Choroid plexus epithelial cell (primary cell): ENCODE measurements around the gene UBE3C.

Source experiments
- DNase-seq: peaks from one replicate; pipeline ENCODE4 v3.0.0-alpha.2; 2010; ENCODE audit warnings: low read depth
- H3K4me3 ChIP-seq: 2 replicates; pipeline ENCODE4 v1.5.1; 2011; ENCODE audit warnings: low read depth, mild to moderate bottlenecking, control low read depth, low read length, moderate library complexity
- TF ChIP-seq, protein P1 (sequence below): conservative IDR thresholded peaks from 2 replicates; pipeline ENCODE4 v1.5.1; 2011; ENCODE audit warnings: low read depth, mild to moderate bottlenecking, control low read depth, inconsistent platforms, low read length, moderate library complexity

Gene UBE3C

DNA sequence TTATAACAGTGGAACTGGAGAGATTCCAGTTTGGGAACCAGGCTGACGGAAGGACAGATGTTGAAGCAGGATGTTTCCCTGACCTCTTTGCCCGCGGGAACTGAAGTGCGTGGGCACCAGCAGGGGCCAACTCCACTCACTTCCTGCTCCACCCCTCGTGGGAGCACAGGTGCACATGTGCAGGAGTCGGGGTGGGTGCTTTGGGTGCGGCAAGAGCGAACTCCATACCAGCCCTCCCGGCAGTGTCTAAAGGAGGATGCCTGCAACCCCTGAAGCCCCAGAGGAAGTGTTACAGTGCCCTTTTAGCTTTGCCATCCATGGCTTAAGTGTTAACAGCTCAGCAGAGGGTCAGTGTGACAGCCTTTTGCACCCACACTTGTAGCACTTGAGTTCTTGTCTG is 27.4 kb upstream of the UBE3C start:
- no peak overlapping the region for H3K4me3 ChIP-seq
- TF ChIP-seq, protein P1, sequence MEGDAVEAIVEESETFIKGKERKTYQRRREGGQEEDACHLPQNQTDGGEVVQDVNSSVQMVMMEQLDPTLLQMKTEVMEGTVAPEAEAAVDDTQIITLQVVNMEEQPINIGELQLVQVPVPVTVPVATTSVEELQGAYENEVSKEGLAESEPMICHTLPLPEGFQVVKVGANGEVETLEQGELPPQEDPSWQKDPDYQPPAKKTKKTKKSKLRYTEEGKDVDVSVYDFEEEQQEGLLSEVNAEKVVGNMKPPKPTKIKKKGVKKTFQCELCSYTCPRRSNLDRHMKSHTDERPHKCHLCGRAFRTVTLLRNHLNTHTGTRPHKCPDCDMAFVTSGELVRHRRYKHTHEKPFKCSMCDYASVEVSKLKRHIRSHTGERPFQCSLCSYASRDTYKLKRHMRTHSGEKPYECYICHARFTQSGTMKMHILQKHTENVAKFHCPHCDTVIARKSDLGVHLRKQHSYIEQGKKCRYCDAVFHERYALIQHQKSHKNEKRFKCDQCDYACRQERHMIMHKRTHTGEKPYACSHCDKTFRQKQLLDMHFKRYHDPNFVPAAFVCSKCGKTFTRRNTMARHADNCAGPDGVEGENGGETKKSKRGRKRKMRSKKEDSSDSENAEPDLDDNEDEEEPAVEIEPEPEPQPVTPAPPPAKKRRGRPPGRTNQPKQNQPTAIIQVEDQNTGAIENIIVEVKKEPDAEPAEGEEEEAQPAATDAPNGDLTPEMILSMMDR: no peak

DNA sequence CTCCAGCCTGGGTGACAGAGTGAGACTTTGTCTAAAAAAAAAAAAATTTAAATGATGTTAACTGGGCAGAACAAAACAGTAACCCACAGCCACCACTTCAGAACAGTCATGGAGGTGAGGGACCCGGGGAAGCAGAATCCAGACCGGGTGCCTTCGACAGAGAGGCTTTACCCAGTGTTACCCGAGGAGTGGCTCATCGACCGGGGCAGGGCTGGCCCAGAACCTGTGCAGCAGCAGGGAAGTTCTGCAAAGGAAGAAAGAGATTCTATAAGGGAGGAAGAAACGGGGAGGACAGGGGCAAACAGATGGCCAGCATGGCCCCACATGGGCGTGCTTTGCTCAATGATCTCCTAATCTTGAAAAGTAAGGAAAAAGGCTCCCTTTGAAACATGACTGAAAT is 26.0 kb upstream of the UBE3C start:
- no peak for DNase-seq
- H3K4me3 ChIP-seq: no peak overlapping the region
- TF ChIP-seq, protein P1: no peak

More for the DNA sequence above, 27.4 kb upstream of the UBE3C start:
- DNase-seq: no peak

DNA sequence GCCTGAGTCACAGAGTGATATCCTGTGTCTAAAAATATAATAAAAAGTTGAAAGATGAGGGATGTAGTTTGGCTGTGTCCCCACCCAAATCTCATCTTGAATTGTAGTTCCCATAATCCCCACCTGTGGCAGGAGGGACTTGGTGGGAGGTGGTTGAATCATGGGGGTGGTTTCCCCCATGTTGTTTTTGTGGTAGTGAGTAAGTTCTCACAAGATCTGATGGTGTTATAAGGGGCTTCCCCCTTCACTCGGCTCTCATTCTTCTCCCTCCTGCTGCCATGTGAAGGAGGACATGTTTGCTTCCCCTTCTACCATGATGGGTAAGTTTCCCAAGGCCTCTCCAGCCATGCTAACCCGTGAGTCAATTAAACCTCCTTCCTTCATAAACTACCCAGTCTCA is 25.1 kb upstream of the UBE3C start:
- TF ChIP-seq, protein P1: no peak
- DNase-seq: no peak
- no peak overlapping the region for H3K4me3 ChIP-seq

DNA sequence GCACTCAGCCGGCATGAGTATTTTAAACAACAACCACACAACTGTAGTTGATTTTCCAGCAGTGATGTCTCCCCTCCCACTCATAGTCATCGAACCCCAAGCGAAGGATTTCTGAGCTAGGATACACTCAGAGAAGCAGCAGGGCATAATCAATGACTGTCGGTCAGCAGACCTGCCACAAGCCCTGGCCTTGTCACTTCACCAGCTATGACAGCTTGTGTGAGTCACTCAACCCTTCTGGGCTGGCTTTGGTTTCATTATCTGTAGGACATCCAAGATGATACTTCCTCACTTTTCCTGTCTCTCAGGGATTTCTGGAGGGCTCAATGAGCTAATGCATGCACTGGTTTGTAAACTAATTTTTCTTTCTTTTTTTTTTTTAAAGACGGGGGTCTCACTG is 22.0 kb upstream of the UBE3C start:
- TF ChIP-seq, protein P1: no peak
- H3K4me3 ChIP-seq: no peak overlapping the region
- no peak for DNase-seq

DNA sequence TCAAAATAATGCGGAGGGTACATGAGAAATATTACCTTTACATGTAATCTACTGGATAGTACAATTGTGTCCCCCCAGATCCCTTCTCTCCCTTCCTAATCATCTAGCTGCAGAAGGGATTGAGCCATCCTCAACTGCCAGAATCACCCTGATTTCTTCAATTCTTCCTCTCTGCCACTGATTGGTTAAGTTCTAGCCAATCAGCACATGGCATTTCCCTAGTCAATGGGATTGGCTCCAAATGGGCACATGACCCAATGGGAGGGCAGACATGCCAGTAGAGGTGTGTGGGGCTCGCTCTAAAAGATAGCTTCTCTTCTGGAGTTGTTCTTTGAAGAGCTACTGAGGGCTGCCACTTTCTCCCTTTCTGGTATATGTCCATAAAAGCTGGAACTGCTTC is 20.9 kb upstream of the UBE3C start:
- no peak overlapping the region for H3K4me3 ChIP-seq

DNA sequence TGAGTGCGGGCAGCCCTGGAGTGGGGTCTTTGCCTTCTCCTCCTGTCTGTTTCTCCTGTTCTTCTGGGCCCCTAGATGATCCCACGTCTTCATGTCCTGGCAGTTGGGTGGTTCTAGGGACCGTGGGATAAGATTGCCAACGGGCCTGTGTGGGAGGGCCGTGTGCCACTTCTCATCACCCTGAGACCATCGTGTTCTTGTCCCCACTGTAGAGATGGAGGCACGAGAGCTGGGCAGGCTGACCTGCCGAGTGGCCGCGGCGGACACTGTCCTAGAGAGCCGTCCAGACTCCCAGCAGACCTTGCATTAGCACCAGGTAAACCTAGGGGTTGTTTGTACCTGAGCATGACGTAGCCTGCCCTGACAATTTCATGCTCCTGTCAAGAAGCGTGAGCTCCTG is 18.5 kb upstream of the UBE3C start:
- no peak overlapping the region for H3K4me3 ChIP-seq
- no peak for DNase-seq
- TF ChIP-seq, protein P1: no peak

More for the DNA sequence above, 20.9 kb upstream of the UBE3C start:
- DNase-seq: no peak
- TF ChIP-seq, protein P1: no peak

DNA sequence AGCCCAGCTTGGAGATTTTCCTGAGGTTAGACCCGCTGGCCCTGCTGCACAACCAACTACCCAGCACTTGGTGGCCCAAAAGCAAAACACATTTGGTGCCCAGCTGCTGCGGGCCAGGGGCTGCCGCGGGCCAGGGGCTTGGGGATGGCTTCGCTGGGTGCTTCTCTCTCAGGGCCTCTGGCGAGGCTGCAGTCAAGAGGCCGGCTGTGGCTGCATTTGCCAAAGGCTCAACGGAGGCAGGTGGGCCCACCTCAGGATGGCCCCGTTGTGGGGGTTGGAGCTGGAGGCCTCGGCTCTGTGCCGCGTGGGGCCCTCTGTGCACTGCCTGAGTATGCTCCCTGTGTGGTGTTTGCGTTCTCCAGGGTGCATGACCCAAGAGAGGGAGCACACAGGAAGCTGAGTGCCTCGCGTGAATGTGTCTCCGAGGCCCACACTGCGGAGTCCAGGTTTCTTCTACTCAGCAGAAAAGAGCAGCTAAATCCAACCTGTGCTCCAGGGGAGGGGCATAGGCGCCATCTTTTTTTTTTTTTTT is 17.5 kb upstream of the UBE3C start:
- H3K4me3 ChIP-seq: no peak overlapping the region
- TF ChIP-seq, protein P1: no peak
- DNase-seq: no peak
